ENCODE measurements around the gene KRTAP10-1. TPM values are rescaled to one million over a fixed set of nuclear protein-coding genes. Genes with fewer than 3 reads are reported as not detected.
"Not testable (repeated sequence)": the region's sequence is repeated elsewhere in the genome, so short reads cannot be mapped to it uniquely, and the experiment has no call there.

KRTAP10-1 gene
- total RNA-seq, 2 donors from 2014 or later: not detected

GRCh38 chr21:44571844-44572782 is 32.1 kb upstream of the KRTAP10-1 start:
- intact Hi-C loops (cut with DNase I): no loop called here
- DNase-seq (ENCODE audit: low spot score): peak; percentile 55

- no peak for DNase-seq (ENCODE audit: low spot score)
- intact Hi-C loops (cut with DNase I): no loop called here
Observed at GRCh38 chr21:44571296-44571695, 31.3 kb upstream of the KRTAP10-1 start.

DNA sequence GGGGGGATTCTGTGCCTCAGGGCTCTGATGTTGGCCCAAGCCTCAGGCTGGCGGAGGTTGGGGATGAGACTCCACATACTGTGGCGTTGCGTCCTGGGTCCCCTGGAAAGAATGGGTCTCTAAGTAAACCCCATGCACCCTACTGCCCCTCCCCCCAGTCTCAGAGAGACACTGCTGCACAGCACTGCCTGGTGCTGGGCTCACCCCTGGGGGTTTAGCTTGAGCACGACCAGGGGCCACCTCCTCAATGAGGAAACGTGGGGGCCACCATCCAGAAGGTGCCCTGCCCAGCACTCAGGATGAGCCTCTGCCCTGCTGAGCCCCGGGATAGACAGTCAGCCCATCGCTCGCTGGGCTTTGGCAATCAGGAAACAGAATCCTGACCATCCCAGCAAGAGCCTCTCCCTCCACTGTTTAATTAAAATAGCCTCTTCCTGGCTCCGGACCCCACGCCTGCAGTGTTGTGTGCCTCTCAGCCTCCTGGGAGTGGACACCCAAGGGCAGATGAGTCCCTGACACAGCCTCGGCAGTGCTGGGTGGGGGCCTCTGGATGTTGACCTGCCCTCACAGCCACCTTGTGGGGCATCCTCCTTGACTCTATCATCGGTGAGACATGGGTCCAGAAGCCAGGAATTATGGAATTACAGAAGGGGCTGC is 30.0 kb upstream of the KRTAP10-1 start:
- peak; percentile 61 for DNase-seq (ENCODE audit: low spot score)
- intact Hi-C loops (cut with DNase I): no loop called here

DNA sequence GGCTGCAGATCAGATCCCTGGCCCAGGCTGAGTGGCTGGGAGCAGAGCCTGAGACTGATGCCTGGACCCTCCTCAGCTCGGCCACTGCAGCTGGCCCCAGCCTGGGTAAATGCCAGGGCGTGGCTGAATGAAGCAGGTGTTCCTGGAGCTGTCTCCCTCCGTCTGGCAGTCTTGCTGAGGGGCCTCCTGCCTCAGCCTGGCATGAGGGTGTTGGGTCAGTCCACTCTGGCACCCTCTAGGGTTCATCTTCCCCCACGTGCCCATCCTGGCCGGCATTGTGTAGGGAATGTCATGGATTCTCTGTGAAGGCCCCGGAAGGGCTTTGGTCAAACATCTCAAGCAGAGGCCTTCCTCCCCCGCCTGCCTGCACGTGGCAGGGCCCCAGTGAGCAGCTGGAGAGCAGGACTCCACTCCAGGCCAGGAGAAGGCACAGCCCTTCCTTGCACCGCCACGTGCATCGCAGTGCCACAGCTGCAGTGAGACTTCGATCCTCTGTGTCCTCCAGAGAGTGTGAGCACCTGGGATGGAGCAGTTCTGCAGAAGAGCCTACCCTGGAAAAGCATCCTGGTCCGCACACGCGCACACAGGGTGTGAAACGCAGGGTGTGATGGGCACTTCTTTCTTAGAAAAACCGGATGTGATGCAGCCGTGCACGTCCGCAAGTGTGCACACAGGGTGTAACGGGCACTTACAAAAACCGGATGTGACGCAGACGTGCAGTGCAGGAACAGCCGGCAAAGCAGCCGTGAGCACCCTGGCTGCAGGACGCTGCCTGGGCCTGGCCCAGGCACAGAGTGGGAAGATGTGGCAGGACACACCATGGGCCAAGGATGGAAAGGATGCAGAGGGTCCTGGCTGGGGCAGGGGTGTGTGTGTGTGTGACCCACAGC is 28.9 kb upstream of the KRTAP10-1 start:
- intact Hi-C loops (cut with DNase I): no loop called here
- DNase-seq (ENCODE audit: low spot score): peak; percentile 60

DNA sequence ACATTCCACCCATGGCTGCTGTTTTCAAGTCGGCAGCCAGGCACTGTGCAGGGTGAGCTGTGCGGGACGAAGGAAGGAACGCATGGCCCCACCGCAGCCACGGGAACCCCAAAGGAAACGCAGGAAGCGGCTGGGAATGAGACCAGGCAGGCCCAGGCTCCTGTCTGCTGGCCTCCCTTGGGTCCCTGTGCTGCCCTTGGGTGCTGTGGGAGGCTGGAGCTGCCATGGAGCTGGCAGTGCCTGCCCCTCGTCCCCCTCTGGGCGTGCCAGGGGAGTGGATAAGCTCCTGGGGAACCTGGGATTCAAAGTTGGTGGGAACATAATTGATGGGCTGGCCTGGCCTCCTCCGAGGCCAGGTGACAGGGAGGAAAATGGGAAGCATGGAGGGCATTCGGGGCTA is 28.3 kb upstream of the KRTAP10-1 start:
- peak; percentile 34 for DNase-seq (ENCODE audit: low spot score)
- intact Hi-C loops (cut with DNase I): no loop called here

DNA sequence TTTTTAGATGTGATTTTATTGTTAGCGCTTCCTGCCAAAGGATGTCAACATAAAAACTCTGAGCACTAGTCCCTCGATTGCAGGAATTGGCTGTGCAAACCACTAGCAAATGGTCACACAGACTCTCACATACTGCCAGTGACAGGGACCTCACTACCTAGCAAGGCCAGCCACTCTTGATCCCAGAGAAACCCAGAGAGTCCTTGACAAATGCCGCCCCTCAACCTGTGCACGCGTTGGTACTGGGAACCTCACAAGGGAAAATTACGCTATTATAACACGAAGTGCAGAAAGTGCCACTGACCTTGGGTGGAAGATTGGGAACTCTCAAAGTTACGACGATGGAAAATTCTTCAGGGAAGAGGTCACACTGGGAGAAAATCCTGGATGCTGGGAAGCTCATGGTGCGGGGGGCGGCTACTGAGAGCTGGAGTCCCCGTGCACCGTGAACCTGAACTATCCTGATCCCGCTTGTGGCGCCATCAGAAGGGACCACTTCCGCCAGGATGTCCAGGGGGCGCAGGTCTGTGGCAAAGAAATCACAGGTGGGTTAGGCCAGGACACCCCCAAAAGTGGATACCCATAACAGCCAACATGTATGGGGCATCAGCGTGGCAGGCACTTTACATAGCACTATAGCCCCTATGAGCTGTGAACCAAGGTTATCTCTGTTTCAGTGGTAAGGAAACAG is 27.6 kb upstream of the KRTAP10-1 start:
- intact Hi-C loops (cut with DNase I): no loop called here
- DNase-seq (ENCODE audit: low spot score): peak; percentile 70

DNA sequence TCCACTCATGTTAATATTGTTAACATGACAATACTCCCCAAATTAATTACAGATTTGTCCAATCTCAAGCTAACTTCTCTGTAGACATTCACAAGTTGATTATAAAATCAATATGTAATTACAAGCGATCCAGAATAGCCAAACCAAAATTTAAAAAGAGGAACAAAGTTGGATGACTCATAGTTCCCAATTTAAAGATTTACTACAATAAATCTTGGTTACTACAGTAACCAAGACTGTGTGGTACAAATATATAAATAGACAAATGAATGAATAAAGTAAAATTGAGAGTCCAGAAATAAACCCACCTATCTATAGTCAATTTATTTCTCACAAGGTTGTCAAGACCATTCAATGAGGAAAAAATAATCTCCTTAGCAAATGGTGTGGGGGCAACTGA is 26.4 kb upstream of the KRTAP10-1 start:
- intact Hi-C loops (cut with DNase I): no loop called here
- no peak for DNase-seq (ENCODE audit: low spot score)

DNA sequence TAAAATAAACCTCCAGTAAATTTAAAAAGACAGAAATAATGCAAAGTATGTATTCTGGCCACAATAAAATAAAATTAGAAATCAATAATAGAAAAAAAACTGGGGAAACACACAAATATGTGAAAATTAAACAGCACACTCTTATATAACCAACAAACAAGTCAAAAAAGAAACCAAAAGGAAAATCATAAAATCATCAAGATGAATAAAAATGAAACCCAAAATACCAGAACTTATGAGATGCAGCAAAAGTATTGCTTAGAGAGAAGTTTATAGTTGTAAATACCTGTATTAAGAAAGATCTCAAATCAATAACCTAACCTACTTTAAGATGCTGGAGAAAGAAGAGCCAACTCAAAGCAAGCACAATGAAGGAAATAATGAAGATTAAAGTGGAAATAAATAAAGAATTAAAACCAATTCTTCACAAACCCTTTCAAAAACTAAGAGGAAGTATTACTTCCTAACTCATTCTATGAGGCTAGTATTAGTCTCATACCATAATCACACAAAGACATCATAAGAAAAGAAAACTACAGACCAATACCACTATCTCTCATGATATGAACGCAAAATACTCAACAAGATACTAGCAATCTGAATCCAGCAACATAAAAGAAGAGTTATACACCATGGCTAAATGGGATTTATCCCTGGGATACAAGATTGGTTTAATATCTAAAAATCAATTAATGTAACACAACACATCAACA is 25.0 kb upstream of the KRTAP10-1 start:
- DNase-seq (ENCODE audit: low spot score): no peak
- intact Hi-C loops (cut with DNase I): no loop called here

DNA sequence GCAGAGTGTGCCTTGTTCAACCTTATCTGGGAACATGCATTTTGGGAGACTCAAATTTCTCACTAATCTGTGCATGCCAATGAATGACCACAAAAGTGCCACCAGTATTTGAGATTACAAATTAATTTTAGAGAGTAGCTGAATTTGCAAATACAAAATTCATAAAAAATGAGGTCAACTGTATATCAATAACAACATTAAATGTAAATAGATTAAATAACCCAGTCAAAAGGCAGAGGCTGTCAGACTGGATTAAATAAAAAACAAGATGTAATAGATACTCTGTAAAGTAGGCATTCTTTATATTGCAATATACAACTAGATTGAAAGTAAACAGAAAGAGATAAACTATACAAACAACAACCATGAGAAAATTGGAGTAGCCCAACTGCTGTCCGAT is 24.1 kb upstream of the KRTAP10-1 start:
- intact Hi-C loops (cut with DNase I): no loop called here
- DNase-seq (ENCODE audit: low spot score): no peak

- DNase-seq (ENCODE audit: low spot score): peak; percentile 49
- intact Hi-C loops (cut with DNase I): no loop called here
Observed at GRCh38 chr21:44558695-44559094, 18.7 kb upstream of the KRTAP10-1 start, which contains the start of gene KRTAP10-3. Gene KRTAP10-3 (minus strand): TSS chr21:44558795. CDS start chr21:44558715, 80 bp downstream.

GRCh38 chr21:44558329-44558675 is 18.3 kb upstream of the KRTAP10-1 start:
- intact Hi-C loops (cut with DNase I); DNase-seq (ENCODE audit: low spot score): not testable (repeated sequence)

DNA sequence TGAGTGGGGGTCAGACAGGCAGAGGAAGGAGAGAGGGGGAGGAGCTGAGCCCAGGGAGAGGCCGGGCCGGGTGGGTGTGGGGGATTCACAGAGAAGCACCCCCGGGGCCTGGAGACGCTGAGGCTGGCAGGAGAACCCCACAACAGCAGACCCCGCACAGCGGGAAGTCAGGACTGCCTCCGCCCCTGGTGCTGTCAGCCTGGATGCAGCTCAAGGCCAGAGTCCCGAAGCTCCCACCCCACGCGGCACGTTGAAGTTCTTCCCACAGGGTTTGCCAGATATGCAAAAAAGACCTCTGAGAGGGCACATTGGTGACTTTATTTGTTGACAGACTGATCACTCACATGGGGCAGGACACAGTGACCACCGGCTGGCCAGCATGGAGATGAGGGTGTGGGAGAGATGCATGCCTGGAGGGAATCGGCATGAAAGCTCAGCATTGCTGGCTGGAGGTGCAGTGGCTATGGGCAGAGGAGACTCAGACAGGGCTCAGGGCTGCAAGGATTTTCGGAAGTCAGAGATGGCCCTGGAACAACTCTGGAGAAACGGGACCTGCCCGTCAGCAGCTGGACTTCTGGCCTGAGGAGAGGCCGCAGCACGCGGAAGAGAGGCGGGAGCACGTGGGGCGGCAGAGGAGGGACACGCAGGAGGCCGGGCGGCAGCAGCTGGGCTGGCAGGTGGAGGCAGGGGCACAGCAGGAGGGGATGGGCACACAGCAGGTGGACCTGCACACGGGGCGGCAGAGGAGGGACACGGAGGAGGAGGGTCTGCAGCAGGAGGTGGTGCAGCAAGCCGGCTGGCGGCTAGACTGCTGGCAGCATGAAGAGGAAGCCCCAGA is 17.7 kb upstream of the KRTAP10-1 start:
- DNase-seq (ENCODE audit: low spot score): peak; percentile 74
- intact Hi-C loops (cut with DNase I): no loop called here

GRCh38 chr21:44556879-44557278 is 16.9 kb upstream of the KRTAP10-1 start:
- intact Hi-C loops (cut with DNase I): no loop called here
- DNase-seq (ENCODE audit: low spot score): peak; percentile 48

DNA sequence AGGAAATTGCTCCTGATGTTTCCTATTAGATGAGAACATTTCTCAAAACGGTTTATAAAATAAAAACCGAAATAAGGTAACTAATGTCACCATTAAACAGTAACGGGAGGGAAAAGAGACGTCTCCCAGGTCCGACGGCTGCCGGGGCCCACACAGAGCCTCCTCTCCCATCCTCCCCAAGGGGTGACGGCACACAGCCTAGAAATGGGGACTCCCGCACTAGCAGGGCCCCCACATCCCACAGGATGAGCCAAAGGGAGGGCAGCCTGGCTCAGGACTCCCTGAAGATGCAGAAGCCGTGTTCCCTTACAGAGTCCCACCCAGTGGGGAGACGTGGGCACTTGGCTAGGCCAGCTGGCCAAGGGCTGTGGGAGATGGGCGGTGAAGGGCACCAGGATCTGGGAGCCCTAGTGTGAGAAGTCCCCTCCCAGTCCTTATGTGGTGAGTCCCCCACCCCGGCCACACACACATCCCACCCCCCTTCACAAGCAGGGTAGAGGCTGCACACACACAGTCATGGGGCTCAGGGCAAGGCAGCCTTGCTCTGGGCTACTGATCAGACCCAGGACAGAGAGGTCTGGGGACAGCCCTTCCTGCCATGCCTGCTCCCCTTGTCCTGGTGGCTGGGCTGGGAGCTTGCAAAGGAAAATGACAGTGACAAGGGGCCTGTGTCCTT is 15.3 kb upstream of the KRTAP10-1 start:
- DNase-seq (ENCODE audit: low spot score): peak; percentile 59
- intact Hi-C loops (cut with DNase I): no loop called here

DNA sequence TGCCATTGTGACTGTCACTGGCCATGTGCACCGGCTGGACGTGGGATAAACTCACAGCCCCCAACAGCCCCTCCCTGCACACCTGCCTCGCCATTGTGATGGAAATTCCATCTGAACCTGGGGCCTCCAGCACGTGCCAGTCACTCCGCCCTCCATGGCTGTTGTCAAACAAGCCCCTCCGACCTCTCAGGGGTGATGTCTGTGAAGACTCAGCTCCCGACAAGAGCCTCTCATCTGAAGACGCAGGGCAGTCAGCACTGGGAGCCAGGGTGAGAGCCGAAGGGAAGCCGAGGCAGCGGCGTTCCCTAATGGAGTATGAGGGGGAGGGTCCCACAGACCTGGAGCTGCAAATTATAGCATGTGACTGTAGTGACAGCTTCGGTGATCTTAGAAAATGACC is 12.7 kb upstream of the KRTAP10-1 start:
- intact Hi-C loops (cut with DNase I): no loop called here
- DNase-seq (ENCODE audit: low spot score): peak; percentile 58

- intact Hi-C loops (cut with DNase I): no loop called here
- peak; percentile 61 for DNase-seq (ENCODE audit: low spot score)
Observed at GRCh38 chr21:44552136-44552535, 12.1 kb upstream of the KRTAP10-1 start.

GRCh38 chr21:44551340-44551961 is 11.5 kb upstream of the KRTAP10-1 start, which contains the start of gene KRTAP10-2:
Gene KRTAP10-2 (minus strand): TSS chr21:44551505. CDS start chr21:44551458, 47 bp downstream.
- peak; percentile 54 for DNase-seq (ENCODE audit: low spot score)
- intact Hi-C loops (cut with DNase I): no loop called here
